Measurements from ENCODE around the gene POU6F2. TPM values are rescaled to one million over a fixed set of nuclear protein-coding genes. Genes with fewer than 3 reads are reported as not detected.

POU6F2 gene
- total and polyA plus RNA-seq, 2 experiments from 2014 or later = 7.2 to 7.3 TPM

- TF ChIP-seq STAT1 (IDR thresholded peaks at IDR 0.05; ENCODE audit: unreplicated experiment) = no peak
- TF ChIP-seq, protein P1, sequence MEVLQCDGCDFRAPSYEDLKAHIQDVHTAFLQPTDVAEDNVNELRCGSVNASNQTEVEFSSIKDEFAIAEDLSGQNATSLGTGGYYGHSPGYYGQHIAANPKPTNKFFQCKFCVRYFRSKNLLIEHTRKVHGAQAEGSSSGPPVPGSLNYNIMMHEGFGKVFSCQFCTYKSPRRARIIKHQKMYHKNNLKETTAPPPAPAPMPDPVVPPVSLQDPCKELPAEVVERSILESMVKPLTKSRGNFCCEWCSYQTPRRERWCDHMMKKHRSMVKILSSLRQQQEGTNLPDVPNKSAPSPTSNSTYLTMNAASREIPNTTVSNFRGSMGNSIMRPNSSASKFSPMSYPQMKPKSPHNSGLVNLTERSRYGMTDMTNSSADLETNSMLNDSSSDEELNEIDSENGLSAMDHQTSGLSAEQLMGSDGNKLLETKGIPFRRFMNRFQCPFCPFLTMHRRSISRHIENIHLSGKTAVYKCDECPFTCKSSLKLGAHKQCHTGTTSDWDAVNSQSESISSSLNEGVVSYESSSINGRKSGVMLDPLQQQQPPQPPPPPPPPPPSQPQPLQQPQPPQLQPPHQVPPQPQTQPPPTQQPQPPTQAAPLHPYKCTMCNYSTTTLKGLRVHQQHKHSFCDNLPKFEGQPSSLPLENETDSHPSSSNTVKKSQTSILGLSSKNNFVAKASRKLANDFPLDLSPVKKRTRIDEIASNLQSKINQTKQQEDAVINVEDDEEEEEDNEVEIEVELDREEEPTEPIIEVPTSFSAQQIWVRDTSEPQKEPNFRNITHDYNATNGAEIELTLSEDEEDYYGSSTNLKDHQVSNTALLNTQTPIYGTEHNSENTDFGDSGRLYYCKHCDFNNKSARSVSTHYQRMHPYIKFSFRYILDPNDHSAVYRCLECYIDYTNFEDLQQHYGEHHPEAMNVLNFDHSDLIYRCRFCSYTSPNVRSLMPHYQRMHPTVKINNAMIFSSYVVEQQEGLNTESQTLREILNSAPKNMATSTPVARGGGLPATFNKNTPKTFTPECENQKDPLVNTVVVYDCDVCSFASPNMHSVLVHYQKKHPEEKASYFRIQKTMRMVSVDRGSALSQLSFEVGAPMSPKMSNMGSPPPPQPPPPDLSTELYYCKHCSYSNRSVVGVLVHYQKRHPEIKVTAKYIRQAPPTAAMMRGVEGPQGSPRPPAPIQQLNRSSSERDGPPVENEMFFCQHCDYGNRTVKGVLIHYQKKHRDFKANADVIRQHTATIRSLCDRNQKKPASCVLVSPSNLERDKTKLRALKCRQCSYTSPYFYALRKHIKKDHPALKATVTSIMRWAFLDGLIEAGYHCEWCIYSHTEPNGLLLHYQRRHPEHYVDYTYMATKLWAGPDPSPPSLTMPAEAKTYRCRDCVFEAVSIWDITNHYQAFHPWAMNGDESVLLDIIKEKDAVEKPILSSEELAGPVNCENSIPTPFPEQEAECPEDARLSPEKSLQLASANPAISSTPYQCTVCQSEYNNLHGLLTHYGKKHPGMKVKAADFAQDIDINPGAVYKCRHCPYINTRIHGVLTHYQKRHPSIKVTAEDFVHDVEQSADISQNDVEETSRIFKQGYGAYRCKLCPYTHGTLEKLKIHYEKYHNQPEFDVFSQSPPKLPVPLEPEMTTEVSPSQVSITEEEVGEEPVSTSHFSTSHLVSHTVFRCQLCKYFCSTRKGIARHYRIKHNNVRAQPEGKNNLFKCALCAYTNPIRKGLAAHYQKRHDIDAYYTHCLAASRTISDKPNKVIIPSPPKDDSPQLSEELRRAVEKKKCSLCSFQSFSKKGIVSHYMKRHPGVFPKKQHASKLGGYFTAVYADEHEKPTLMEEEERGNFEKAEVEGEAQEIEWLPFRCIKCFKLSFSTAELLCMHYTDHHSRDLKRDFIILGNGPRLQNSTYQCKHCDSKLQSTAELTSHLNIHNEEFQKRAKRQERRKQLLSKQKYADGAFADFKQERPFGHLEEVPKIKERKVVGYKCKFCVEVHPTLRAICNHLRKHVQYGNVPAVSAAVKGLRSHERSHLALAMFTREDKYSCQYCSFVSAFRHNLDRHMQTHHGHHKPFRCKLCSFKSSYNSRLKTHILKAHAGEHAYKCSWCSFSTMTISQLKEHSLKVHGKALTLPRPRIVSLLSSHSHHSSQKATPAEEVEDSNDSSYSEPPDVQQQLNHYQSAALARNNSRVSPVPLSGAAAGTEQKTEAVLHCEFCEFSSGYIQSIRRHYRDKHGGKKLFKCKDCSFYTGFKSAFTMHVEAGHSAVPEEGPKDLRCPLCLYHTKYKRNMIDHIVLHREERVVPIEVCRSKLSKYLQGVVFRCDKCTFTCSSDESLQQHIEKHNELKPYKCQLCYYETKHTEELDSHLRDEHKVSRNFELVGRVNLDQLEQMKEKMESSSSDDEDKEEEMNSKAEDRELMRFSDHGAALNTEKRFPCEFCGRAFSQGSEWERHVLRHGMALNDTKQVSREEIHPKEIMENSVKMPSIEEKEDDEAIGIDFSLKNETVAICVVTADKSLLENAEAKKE (CRISPR knock-in tag; IDR thresholded peaks at IDR 0.05) = no peak
These were observed 423.1 kb downstream of the POU6F2 start (continued) for GRCh38 chr7:39400836-39401235.

DNA sequence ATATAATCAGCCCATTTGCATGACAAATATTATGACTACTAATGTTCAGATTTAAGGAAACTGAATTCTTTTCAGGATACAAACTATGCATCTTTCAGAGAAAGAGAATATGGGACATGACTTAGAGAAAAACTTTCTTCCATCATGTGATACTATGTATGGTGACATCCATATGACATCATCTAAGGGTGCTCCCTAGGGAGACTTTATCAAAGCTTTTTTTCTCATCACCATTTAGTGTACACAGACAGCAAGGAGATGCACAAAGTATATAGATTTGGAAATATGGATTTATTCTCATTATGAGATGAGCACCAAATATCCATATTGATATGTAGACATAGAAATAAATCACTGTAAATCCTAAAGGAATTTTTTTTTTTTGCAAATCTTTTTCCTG is 424.3 kb downstream of the POU6F2 start:
- no peak overlapping the region for H3K4me2 ChIP-seq
- no peaks in the 10 kb centered on the region for H4K20me1 ChIP-seq (replicated peaks; ENCODE audit: insufficient read depth)
- H3K27me3 ChIP-seq (ENCODE audit: insufficient read depth) = no peaks in the 10 kb centered on the region
- H3K9me3 Mint-ChIP-seq = no peaks in the 10 kb centered on the region
- H3K36me3 Mint-ChIP-seq (ENCODE audit: low read depth) = no peaks in the 10 kb centered on the region
- H3K79me2 ChIP-seq (replicated peaks; ENCODE audit: insufficient read depth) = no peaks in the 10 kb centered on the region
- H3F3A ChIP-seq (replicated peaks; ENCODE audit: low read depth) = no peaks in the 10 kb centered on the region
- no peaks in the 10 kb centered on the region for H3K36me3 ChIP-seq (ENCODE audit: insufficient read depth)
- peaks cover 16% of the 10 kb centered on the region for H3K4me1 ChIP-seq (ENCODE audit: insufficient read depth)
- peaks cover 35% of the 10 kb centered on the region for H3K4me1 Mint-ChIP-seq
- DNase-seq (ENCODE audit: low spot score) (no peak), ATAC-seq (no peak)
- H3K27ac Mint-ChIP-seq = no peak overlapping the region
- H3K9me2 ChIP-seq (ENCODE audit: insufficient read depth) = peaks cover 4% of the 10 kb centered on the region; the same call in 1 of the 2 replicates
- H3K4me3 Mint-ChIP-seq = no peak overlapping the region
- H3K27me3 Mint-ChIP-seq (ENCODE audit: insufficient read depth, low read depth, poor library complexity) = peaks cover 5% of the 10 kb centered on the region
- TF ChIP-seq ZNF114 (CRISPR knock-in tag; IDR thresholded peaks at IDR 0.05) (no peak), NANOG (IDR thresholded peaks at IDR 0.05; ENCODE audit: borderline replicate concordance) (no peak)
- no peak overlapping the region for H3K27ac ChIP-seq (ENCODE audit: low read depth)
- no peak overlapping the region for H3K4me3 ChIP-seq
- H2AFZ ChIP-seq = no peak overlapping the region

- Histone ChIP-seq H3K27me3 (ENCODE audit: insufficient read depth) (no peaks in the 10 kb centered on the region), H3K4me3 (no peak overlapping the region), H4K20me1 (replicated peaks; ENCODE audit: insufficient read depth) (no peaks in the 10 kb centered on the region), H3K79me2 (replicated peaks; ENCODE audit: insufficient read depth) (no peaks in the 10 kb centered on the region), H3K9me2 (ENCODE audit: insufficient read depth) (no peaks in the 10 kb centered on the region), H3K4me2 (no peak overlapping the region), H2AFZ (no peak overlapping the region), H3K36me3 (ENCODE audit: insufficient read depth) (no peaks in the 10 kb centered on the region), H3K27ac (ENCODE audit: low read depth) (no peak overlapping the region), H3F3A (replicated peaks; ENCODE audit: low read depth) (no peaks in the 10 kb centered on the region), H3K4me1 (ENCODE audit: insufficient read depth) (peaks cover 16% of the 10 kb centered on the region)
- no peaks in the 10 kb centered on the region for H3K9me3 Mint-ChIP-seq
- ATAC-seq = no peak
- H3K4me1 Mint-ChIP-seq = peaks cover 42% of the 10 kb centered on the region
- no peak overlapping the region for H3K4me3 Mint-ChIP-seq
- DNase-seq (ENCODE audit: low spot score) = no peak
- H3K27ac Mint-ChIP-seq = no peak overlapping the region
- H3K36me3 Mint-ChIP-seq (ENCODE audit: low read depth) = no peaks in the 10 kb centered on the region
- H3K27me3 Mint-ChIP-seq (ENCODE audit: insufficient read depth, low read depth, poor library complexity) = peaks cover 7% of the 10 kb centered on the region
- TF ChIP-seq POLR2AphosphoS5 (IDR thresholded peaks at IDR 0.05; ENCODE audit: low read depth) (no peak), CTCF (conservative IDR thresholded peaks at IDR 0.05; ENCODE audit: low read depth in 2 of 2) (no peak), REST (IDR thresholded peaks at IDR 0.05; ENCODE audit: unreplicated experiment) (no peak), NANOG (IDR thresholded peaks at IDR 0.05; ENCODE audit: borderline replicate concordance) (no peak)
These were observed 427.2 kb downstream of the POU6F2 start for GRCh38 chr7:39404907-39405306.

Data from GM23338 (cell line).